Stimulated activated CD4-positive, alpha-beta T cell treated with anti-CD3 and anti-CD28 coated beads, Interleukin-2, amount 100 ng/mL, for 48 hours (primary cell): ENCODE measurements around the gene NPAS3.

Experiments used
- DNase-seq, 2 donors: peaks; one replicate each; pipeline ENCODE4 v3.0.0-alpha.2; 2020

The NPAS3 gene

DNA sequence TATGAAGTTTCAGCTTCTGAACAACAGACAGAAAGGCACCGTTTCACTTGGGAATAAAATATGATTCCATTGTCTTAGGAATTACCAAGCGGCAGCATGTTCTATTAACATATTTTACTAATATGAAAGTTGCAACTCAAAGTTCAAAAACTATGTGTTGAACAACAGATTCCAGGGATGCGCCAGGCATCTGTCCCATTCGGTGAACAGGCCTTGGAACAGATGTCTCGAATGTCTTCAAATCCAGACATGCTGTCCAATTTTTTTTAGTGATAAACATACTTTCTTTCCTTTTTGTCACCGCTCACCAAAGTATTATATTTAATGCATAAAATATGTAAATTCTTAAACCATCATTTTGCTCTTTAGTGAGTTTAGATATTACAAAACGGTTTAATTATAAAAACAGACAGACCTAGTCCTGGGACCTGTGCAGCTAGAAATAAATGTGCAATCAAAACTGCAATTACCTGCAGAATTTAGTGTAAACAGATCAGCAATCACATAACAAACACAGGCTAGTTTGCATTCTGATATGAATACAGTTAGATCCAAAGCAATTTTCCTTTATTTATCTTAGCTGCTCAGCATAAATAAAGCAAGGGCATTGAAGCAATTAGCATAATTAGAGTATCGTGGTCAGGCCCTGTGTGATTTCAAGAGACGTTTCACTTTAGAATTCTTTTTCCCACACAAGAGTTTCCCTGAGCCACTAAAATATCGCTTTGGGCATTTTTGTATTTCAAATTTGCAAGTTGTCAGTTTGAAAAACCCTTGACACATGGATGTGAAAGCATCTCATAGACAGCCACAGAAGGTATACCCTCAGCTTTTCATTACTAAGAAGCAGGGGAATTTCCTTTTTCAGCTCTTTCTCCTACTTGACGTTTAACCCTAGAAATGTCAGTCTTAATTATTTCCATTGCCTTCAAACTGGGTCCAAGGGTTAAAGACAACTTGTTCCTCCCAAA lies 591.4 kb downstream of the NPAS3 start:
- no peak for DNase-seq

DNA sequence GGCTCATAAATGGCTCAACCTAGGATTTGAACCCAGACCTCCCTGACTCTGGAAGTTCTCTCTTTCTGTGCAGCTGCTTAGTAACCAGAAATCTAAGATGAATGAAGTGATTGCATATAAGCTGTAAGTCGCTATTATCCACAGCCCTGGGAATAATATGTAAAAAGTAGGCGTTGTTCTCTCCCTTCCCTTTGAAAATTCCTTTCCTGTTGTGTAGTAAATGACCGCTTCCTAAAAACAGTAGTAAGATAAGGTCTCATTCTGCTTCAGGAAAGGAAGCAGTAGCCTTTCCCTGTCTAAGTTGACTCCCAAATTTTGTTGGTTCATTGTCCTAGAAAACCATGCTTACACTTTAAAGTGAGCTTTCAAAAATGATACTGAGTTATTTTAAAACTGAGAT lies 593.9 kb downstream of the NPAS3 start:
- DNase-seq: no peak

DNA sequence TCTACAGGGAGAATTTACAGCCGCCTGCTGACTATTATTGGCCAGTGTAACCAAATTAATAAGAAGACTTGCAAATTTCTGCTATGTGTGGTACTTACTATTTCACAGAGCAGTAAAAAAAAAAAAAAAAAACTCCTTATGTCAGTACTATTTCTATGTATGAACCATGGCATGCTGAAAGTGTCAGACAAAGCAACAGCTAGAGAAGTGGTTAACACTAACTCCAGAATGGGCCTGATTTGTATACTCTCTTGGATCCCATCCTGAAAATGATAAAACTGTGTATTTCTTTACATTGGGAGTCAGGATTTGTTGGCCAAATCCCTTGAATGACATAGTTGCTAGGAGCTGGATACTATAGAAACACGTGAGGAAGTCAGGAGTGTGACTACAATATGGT lies 595.4 kb downstream of the NPAS3 start:
- no peak for DNase-seq

DNA sequence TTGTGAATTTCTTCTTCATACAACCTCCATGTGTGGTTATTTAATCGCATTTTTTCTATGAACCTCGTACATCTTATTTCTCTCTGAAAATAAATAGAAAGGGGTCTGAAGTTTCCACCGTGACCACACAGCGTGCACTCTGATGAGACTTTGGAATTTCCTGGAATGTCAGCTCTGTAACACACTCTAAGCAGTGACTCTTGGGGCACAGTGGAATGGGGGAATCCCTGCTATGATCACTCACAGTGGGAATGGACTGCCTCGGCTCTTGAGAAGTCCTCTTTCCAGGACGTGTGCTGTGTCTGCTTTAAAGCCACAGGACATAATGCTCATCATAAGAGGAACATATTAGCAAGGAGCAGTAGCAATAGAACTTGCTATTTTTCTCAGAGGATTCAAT lies 596.0 kb downstream of the NPAS3 start:
- DNase-seq: no peak

DNA sequence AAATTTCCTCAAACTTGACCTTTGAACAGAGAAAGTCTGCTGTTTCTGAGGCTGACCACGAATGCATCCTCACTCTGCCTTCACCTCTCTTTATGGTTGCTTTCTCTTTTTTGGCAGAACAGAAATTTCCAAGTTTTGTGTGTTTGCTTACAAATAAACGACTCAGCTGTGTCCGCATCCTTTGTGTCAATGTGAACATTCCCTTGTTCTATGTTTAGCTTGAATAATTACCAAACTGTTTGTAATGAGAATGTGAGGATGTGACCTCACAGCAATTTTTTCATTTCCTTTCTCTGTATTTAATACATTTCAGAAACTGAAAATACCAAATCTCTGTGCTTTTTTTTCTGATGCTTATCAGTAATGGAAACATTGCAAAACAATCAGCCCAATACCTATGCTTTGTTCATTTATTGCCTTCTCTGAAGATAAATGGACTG lies 601.3 kb downstream of the NPAS3 start:
- DNase-seq: no peak

DNA sequence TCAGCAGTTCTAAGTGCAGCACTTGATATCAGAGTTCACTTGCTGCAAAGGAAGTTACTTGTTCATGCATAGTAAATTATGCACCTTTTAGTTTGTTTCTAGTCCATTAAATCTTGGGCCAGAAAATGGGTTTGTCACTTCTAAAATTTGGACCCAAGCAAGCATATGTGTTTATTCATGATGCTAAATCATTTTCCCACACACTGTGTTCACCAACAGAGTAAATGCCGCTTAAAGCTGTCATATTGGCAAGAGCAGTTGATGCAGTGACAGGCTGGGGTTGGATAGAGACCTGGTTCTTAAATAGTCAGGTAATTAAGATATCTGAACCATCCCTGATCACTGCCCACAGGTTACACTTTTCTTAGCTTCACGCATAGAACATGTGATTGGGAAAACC lies 602.5 kb downstream of the NPAS3 start:
- no peak for DNase-seq

DNA sequence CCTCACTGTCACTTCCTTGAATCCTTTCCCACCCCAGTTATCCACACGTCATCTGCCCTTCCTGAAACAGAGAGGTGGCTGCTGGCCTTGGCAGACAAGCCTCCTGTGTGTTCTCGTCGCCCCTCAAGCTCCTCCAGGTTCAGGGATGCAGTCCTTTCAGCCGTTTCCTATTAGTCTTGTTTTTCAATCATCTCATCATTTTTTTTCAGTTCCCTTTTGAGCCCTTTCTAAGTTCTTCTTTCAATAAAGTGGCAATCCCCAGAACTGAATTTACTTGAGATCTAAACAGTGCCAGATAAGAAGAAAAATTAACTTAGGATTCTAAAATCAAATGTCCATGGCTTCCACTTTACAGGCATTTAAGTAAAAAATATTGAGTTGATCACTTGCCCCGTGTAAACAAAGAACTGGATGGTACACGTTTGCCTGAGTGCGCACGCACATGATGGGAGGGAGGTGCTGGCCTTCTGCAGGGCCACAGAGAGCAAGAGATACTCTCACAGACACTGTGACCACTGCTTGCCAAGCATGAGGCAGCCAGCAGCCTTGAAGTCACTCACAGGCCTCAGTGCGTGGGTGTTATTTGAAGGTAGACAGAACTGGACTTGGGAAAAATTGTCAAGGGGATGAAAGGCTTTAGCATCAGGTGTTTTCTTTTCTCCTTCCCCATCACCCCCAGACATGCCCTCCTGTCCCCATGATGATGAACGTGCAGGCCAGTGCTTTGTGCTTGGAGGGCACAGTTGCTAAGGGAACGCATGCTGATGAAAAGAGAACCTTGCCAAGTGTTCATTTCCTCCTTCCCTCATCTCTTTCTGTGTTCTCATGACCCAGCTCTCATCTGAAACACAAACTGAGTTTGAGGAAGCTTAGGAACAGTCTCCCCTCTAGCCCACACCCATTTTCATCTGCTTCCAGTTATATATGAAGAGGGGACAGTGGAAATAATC lies 603.9 kb downstream of the NPAS3 start:
- no peak for DNase-seq

DNA sequence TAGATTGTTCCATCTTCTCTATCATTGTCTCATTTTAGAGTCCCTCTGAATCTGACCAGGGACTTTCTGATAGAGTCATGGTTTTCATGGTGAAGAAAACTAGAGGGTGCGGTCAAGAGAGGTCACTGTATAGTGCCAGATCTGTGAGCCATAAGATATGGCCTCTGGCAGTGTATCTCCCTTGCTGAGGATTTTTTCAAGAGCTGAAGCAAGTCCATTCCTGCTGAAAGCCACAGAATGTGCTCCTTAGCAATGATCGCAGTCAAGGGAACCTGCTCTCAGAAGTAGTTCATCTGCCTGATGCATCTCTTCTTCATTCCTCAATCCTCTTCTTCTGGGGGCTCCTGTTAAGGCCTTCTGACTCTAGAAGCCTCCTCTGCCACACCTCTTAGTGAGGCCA lies 607.0 kb downstream of the NPAS3 start:
- DNase-seq: no peak

DNA sequence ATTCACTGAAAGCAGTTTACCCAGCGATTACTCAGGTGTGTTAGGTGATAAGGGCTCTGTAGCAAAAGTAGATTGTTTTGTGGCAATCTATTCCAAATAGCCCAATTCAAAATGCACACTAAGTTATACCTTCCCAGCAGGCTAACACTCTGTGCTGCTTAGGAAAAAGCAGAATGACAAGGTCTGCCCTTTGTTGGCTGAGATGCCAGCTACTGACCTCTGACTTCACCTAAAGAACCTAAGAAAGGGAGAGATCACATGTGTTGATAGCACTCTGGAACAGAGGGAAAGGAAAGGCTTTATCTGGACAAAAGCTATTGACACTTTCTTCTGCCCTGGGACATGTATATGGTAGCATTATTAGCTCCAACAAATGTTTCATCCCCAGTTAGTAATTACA lies 609.9 kb downstream of the NPAS3 start:
- no peak for DNase-seq

DNA sequence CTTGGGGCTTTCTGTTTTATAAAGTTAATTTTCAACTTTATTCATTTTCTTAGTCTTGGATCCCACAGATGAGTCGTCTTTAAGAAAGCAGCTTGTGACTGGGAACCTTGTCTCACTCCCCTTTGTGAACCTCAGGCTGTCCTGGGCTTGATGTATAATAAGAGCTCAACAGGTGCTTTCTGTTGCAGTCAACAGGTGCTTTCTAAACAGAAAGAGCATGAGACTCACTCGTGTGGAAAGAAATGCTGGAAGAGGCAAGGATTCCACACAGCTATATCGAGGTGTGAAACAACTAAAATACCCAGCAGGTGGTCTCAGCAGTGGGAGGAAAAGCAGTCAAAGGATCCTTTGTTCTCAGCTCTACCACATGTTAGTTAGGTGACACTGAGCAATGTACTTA lies 613.3 kb downstream of the NPAS3 start:
- DNase-seq: no peak

DNA sequence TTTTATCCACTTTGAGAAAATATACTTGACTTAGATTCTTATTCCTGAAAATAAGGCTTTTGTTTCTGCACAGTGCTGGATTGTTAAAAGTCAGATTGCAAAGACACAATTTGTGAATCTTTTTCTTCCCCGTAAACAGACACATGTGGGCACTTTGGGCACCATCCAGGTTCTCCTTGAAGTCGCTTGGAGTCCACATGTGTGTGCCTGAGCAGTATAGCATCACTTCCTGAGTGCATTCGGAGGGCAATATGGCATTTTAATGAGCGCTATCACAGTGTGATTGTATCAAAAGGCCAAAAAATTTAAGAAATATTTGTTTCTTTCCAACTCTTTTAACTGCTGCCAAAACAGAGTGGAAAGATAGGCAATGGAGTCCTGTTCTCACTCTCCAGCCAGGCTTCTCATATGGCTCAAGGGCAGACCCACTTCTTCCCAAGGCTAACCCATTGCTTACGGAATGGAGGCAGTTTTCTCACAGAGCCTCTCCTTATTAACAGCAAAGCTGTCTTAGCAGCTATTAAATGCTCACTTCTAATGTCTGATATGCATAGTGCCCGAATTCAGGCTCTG lies 615.1 kb downstream of the NPAS3 start:
- no peak for DNase-seq

DNA sequence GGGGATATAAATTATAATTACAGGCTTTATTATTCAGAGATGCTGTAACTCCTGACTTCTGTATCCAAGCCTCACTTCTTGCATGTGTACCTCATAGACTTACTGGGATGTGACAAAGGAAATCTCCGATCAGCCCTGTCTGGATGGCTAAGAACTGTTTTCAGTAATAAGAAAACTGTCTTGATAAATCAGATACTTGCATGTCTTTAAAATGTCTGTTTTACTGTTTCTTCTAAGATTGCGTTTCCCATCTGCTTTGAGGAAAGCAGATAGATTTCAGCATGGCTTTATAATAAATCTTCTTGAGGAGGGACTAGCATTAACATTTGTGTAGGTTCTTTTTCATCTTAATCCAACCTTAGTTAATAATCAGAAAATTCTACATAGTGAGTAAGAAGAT lies 616.3 kb downstream of the NPAS3 start:
- DNase-seq: no peak

DNA sequence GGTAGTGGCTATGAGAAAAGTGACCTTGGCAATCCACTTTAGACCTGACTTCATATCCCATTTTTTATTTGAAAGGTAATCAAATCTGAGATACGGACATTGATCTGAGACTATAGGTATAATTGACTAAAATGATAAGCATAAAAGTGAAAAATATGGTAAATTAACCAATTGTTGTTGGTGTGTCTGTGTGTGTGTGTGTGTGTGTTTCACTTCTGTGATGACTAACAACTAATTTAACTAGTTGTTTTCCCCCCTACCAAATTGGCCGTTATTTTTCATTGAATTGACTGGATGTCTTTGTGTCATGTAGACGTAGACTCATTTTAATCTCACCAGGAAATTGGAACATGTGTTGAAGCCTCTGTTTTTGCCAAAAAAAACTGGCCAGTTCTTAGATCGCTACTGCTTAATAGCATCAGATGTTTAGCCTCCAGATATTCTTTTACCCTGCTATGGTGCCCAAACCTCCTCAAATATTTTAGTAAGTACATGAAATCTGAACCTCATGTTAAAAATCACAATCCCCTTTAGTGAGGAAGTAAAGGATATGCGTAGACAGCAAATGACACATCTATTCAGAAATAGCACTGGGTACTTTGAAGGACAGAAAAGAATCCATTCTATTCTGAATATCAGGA lies 617.2 kb downstream of the NPAS3 start:
- no peak for DNase-seq

DNA sequence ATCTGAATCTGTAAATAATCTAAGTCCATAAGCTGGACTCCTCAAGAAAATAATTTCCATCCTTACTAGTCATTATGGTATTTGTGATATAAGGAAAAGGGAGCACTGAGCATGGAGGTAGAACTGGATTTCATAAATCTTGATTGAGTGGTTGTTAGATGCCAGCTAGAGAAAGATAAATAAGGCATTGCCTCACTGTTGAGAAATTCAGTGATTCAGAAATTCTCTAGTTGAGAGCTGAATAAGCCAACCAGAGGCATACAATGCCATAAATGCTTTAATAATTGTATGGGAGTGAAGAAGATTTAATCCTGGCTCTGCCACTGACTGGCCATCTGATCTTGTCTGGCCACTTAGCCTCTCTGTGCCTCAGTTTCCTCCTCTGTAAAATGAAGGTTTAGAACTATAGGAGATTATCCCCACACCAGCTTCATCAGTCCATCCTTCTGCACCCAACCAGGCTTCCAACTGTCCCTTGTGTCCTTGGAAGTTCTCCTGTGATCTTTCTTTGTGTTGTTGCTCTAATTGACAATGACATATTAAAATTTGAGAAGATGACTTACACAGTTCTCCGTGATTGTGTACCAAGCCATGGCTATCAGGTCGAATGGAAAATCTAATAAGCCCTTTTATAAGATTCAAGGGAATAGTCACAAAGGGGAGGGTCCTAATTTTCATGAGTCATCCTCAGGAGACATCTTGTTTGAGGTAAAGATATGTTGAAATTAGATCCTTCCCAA lies 617.9 kb downstream of the NPAS3 start:
- no peak for DNase-seq

DNA sequence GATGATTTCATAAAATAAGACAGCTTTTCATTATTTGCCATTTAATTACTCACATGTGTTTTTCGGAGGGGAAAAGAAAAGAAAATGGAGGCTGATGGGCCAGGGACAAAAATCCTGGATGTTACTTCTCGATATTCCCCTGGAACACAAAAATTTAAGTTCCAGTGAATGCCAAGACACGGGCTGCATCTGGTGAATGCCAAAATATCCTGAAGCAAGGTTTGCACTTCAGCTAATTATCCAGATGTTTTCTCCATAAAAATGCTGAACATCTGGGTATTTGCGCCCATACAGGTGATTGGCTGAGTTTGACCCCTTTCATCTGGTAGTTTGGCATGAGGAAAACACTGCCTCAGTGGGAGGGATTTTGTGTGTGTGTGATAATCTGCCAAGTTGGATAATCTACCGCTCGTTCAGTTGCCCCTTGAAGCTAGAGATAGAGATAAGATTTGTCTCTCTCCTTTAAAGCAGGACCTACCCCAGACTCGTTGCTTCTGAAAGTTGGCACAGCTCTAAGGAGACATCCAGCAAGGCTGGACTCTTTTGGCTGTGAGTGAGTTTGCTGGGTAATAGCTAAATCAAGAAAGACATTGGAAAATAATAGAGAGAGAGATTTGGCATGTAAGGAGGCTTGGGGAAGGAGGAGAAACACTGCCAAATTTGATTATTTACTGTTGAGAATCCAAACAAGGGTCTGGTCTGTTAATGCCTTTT lies 622.2 kb downstream of the NPAS3 start:
- no peak for DNase-seq

DNA sequence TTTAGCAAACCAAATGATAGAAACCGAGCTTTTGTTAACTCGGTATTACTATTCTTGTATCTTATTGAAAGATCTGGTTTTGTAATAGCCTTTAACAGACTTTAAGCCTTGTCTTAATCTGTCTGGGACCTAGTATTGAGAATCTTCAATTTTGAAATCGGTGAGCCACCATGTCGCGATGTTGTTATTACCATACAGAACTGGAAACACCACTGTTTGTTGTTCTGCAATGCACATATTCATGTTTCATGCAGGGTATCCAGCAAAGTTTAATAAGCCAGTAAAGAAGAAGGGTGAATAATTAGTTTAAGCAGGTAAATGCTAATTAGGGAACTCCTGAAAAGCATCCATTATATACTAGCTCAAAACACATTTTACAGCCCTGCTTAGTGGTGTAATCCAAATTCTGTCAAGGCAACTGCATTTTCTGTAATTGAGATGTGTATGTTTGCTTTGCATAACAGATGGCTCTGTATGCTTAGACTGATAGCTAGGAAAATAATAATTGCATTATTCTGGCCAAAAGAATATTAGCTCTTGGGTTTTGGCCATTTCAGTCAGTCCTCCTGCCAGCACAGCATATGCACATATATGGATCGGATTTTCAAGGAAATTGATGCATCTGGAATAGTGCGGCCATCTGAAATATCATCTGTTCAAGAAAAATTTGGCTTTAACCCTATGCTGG lies 623.0 kb downstream of the NPAS3 start:
- DNase-seq: no peak

DNA sequence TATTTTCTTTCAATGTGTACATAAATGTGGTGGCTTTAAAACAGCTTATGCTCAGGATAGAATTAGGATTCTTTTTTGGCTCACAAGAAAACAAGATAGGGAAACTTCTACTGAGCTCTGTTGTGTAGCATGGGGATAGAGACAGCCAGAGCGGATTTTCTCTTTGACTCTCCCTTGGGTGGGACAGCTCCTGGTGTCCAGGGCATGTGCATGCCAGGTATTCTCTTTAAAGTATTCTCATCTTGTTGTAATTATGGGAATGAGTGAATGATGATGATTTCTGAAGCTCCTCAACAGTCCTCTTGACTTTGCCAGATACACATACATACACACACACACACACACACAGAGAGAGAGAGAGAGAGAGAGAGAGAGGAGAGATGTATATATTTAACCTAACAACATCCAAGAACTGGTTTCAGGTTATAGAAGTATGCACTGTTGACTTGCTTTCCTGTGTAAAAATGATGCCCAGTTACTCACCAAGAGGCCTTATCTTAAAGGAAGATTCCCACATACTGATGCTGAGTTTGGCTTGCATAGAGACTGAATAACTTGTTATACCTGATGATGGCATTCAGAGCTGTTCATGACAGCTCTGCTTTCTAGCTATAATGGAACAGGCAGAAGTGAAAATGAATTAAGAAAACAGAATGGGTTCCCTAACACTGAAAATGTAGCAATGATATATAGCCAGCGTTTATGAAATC lies 624.7 kb downstream of the NPAS3 start:
- DNase-seq: no peak

DNA sequence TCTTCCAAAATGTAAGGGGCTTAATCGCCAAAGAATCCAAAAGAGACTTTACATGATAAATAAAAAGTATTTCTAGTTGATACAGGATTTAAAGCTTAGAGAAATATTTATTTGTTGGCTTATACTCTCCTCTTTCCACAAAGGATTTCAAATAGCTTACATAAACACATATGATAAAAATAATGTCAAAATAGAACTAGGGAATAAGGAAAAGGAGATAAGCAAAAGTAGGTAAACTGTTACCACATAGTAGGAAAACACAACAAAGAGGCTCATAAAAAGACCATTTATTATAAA lies 625.2 kb downstream of the NPAS3 start:
- no peak for DNase-seq

DNA sequence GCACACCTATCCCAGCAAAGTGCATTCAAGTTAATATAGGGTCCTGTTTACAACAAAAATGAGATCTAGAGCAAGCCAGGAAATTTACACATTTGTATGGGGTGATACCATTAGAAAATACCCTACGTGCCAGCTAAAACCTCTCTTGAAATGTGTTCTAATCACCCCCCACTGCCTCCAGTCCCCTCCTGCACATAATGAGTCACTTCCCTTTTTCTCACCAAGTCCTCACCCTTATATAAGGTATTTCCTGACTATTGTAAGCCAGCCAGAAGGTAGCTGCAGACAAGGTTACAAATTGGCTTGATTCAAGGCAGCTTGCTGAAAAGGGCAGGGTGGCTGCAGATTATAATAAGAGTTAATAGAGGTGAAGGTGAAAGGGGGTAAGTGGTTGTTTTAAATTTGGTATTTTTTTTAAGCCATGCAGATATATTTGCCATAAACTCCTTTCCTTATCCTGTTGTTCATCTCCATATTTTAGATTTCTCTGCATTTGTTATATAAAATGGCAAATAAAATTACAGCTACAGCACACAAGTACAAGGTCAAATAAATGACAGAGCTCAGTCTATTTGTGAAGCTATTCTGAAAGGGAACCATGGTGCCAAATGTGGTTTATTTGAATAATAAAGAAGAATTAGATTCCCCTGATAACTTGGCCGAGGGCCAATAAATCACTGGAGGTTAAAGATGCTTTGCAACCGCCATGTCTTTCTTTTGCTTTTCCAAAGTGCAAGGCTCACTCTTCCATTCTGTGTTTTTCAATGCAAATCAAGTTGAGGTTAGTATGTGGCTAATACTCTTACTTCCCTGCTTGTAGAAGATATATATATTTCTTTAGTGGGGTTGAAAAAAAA lies 626.3 kb downstream of the NPAS3 start:
- DNase-seq: no peak
